Measurements from ENCODE around the gene UVRAG. TPM values are rescaled to one million over a fixed set of nuclear protein-coding genes. Genes with fewer than 3 reads are reported as not detected.

Gene UVRAG
- total and polyA plus RNA-seq, 2 donors: 16.4 to 36.6 TPM

GRCh38 chr11:76107971-76108370 lies 293.0 kb downstream of the UVRAG start:
- DNase-seq (ENCODE audit: extremely low spot score): no peak
- Histone ChIP-seq H3K36me3 (ENCODE audit: insufficient read depth) (no peaks in the 10 kb centered on the region), H3K27ac (ENCODE audit: low read depth) (no peak overlapping the region), H3K4me1 (ENCODE audit: insufficient read depth) (no peaks in the 10 kb centered on the region), H3K4me3 (ENCODE audit: low read depth, low read length) (no peak overlapping the region)
- WGBS: 78% methylated on average over 3 of the region's 3 CpGs

- WGBS: 91% methylated on average over 2 of the region's 2 CpGs
Measured at GRCh38 chr11:76114238-76114637, 299.2 kb downstream of the UVRAG start.

GRCh38 chr11:76115555-76115954 lies 300.5 kb downstream of the UVRAG start:
- Histone ChIP-seq H3K4me3 (ENCODE audit: low read depth, low read length) (no peak overlapping the region), H3K36me3 (ENCODE audit: insufficient read depth) (no peaks in the 10 kb centered on the region), H3K4me1 (ENCODE audit: insufficient read depth) (no peaks in the 10 kb centered on the region), H3K27ac (ENCODE audit: low read depth) (no peak overlapping the region)
- DNase-seq (ENCODE audit: extremely low spot score): no peak
- 85% methylated on average over 3 of the region's 3 CpGs for WGBS

More at GRCh38 chr11:76114238-76114637, 299.2 kb downstream of the UVRAG start:
- DNase-seq (ENCODE audit: extremely low spot score): no peak
- Histone ChIP-seq H3K36me3 (ENCODE audit: insufficient read depth) (no peaks in the 10 kb centered on the region), H3K4me1 (ENCODE audit: insufficient read depth) (no peaks in the 10 kb centered on the region), H3K4me3 (ENCODE audit: low read depth, low read length) (no peak overlapping the region), H3K27ac (ENCODE audit: low read depth) (no peak overlapping the region)

- 89% methylated on average over 2 of the region's 2 CpGs for WGBS
- Histone ChIP-seq H3K4me1 (ENCODE audit: insufficient read depth) (no peaks in the 10 kb centered on the region), H3K27ac (ENCODE audit: low read depth) (no peak overlapping the region), H3K36me3 (ENCODE audit: insufficient read depth) (no peaks in the 10 kb centered on the region), H3K4me3 (ENCODE audit: low read depth, low read length) (no peak overlapping the region)
- no peak for DNase-seq (ENCODE audit: extremely low spot score)
Measured at GRCh38 chr11:76119032-76119431, 304.0 kb downstream of the UVRAG start.

GRCh38 chr11:76119779-76120178 lies 304.8 kb downstream of the UVRAG start:
- WGBS: 65% methylated on average over 4 of the region's 4 CpGs
- no peak for DNase-seq (ENCODE audit: extremely low spot score)
- Histone ChIP-seq H3K4me3 (ENCODE audit: low read depth, low read length) (no peak overlapping the region), H3K4me1 (ENCODE audit: insufficient read depth) (no peaks in the 10 kb centered on the region), H3K27ac (ENCODE audit: low read depth) (no peak overlapping the region), H3K36me3 (ENCODE audit: insufficient read depth) (no peaks in the 10 kb centered on the region)

- H3K4me3 ChIP-seq (ENCODE audit: low read depth, low read length): no peak overlapping the region
- DNase-seq (ENCODE audit: extremely low spot score): no peak
- no peaks in the 10 kb centered on the region for H3K4me1 ChIP-seq (ENCODE audit: insufficient read depth)
- no peaks in the 10 kb centered on the region for H3K36me3 ChIP-seq (ENCODE audit: insufficient read depth)
- 19% methylated on average over 5 of the region's 5 CpGs for WGBS
- H3K27ac ChIP-seq (ENCODE audit: low read depth): no peak overlapping the region
Measured at GRCh38 chr11:76120513-76121101, 305.6 kb downstream of the UVRAG start.

- no peak for DNase-seq (ENCODE audit: extremely low spot score)
- H3K4me1 ChIP-seq (ENCODE audit: insufficient read depth): no peaks in the 10 kb centered on the region
- 67% methylated on average over 4 of the region's 4 CpGs for WGBS
- H3K4me3 ChIP-seq (ENCODE audit: low read depth, low read length): no peak overlapping the region
- H3K27ac ChIP-seq (ENCODE audit: low read depth): no peak overlapping the region
- H3K36me3 ChIP-seq (ENCODE audit: insufficient read depth): no peaks in the 10 kb centered on the region
Measured at GRCh38 chr11:76123248-76123647, 308.2 kb downstream of the UVRAG start.

- Histone ChIP-seq H3K27ac (ENCODE audit: low read depth) (no peak overlapping the region), H3K4me1 (ENCODE audit: insufficient read depth) (no peaks in the 10 kb centered on the region), H3K4me3 (ENCODE audit: low read depth, low read length) (no peak overlapping the region), H3K36me3 (ENCODE audit: insufficient read depth) (no peaks in the 10 kb centered on the region)
- DNase-seq (ENCODE audit: extremely low spot score): no peak
- 83% methylated on average over 8 of the region's 8 CpGs for WGBS
Measured at GRCh38 chr11:76124905-76125770, 310.1 kb downstream of the UVRAG start.

GRCh38 chr11:76129729-76130128 lies 314.7 kb downstream of the UVRAG start:
- 96% methylated on average over 2 of the region's 2 CpGs for WGBS
- H3K27ac ChIP-seq (ENCODE audit: low read depth): no peak overlapping the region

GRCh38 chr11:76131142-76131541 lies 316.1 kb downstream of the UVRAG start:
- Histone ChIP-seq H3K4me1 (ENCODE audit: insufficient read depth) (no peaks in the 10 kb centered on the region), H3K36me3 (ENCODE audit: insufficient read depth) (no peaks in the 10 kb centered on the region), H3K27ac (ENCODE audit: low read depth) (no peak overlapping the region), H3K4me3 (ENCODE audit: low read depth, low read length) (no peak overlapping the region)
- DNase-seq (ENCODE audit: extremely low spot score): no peak
- 33% methylated on average over 2 of the region's 2 CpGs for WGBS

More at GRCh38 chr11:76129729-76130128, 314.7 kb downstream of the UVRAG start:
- H3K4me1 ChIP-seq (ENCODE audit: insufficient read depth): no peaks in the 10 kb centered on the region
- H3K36me3 ChIP-seq (ENCODE audit: insufficient read depth): no peaks in the 10 kb centered on the region
- no peak overlapping the region for H3K4me3 ChIP-seq (ENCODE audit: low read depth, low read length)
- DNase-seq (ENCODE audit: extremely low spot score): no peak

- H3K36me3 ChIP-seq (ENCODE audit: insufficient read depth): no peaks in the 10 kb centered on the region
- no peaks in the 10 kb centered on the region for H3K4me1 ChIP-seq (ENCODE audit: insufficient read depth)
- H3K4me3 ChIP-seq (ENCODE audit: low read depth, low read length): no peak overlapping the region
- 41% methylated on average over 6 of the region's 6 CpGs for WGBS
- H3K27ac ChIP-seq (ENCODE audit: low read depth): no peak overlapping the region
- DNase-seq (ENCODE audit: extremely low spot score): no peak
Measured at GRCh38 chr11:76131671-76132631, 316.9 kb downstream of the UVRAG start.

GRCh38 chr11:76134239-76134638 lies 319.2 kb downstream of the UVRAG start:
- Histone ChIP-seq H3K27ac (ENCODE audit: low read depth) (no peak overlapping the region), H3K4me1 (ENCODE audit: insufficient read depth) (no peaks in the 10 kb centered on the region), H3K4me3 (ENCODE audit: low read depth, low read length) (no peak overlapping the region), H3K36me3 (ENCODE audit: insufficient read depth) (no peaks in the 10 kb centered on the region)
- DNase-seq (ENCODE audit: extremely low spot score): no peak
- 97% methylated on average over 3 of the region's 3 CpGs for WGBS

- 77% methylated on average over 5 of the region's 5 CpGs for WGBS
Measured at GRCh38 chr11:76135491-76135890, 320.5 kb downstream of the UVRAG start.

More at GRCh38 chr11:76135491-76135890, 320.5 kb downstream of the UVRAG start:
- no peaks in the 10 kb centered on the region for H3K36me3 ChIP-seq (ENCODE audit: insufficient read depth)
- no peak overlapping the region for H3K4me3 ChIP-seq (ENCODE audit: low read depth, low read length)
- H3K27ac ChIP-seq (ENCODE audit: low read depth): no peak overlapping the region
- H3K4me1 ChIP-seq (ENCODE audit: insufficient read depth): no peaks in the 10 kb centered on the region
- no peak for DNase-seq (ENCODE audit: extremely low spot score)
